ENCODE results near the gene ATG4B.

ATG4B gene

GRCh38 chr2:241666627-241667400, 29.3 kb downstream of the ATG4B start:
- no peak for DNase-seq (ENCODE audit: low read depth, low spot score)

- DNase-seq (ENCODE audit: low read depth, low spot score) = no peak
These were observed 30.9 kb downstream of the ATG4B start for GRCh38 chr2:241668354-241668753.

- DNase-seq (ENCODE audit: low read depth, low spot score) = no peak
These were observed 31.3 kb downstream of the ATG4B start for GRCh38 chr2:241668839-241669238.

- no peak for DNase-seq (ENCODE audit: low read depth, low spot score)
These were observed 33.0 kb downstream of the ATG4B start for GRCh38 chr2:241670333-241671110.

- DNase-seq (ENCODE audit: low read depth, low spot score) = no peak
These were observed 34.2 kb downstream of the ATG4B start for GRCh38 chr2:241671457-241672240.

GRCh38 chr2:241672243-241673188, 35.0 kb downstream of the ATG4B start:
- no peak for DNase-seq (ENCODE audit: low read depth, low spot score)

- no peak for DNase-seq (ENCODE audit: low read depth, low spot score)
These were observed 35.7 kb downstream of the ATG4B start for GRCh38 chr2:241673189-241673663.

GRCh38 chr2:241673797-241674725, 36.6 kb downstream of the ATG4B start:
- DNase-seq (ENCODE audit: low read depth, low spot score) = no peak

GRCh38 chr2:241675885-241676284, 38.4 kb downstream of the ATG4B start:
- no peak for DNase-seq (ENCODE audit: low read depth, low spot score)

GRCh38 chr2:241676665-241677064, 39.2 kb downstream of the ATG4B start:
- no peak for DNase-seq (ENCODE audit: low read depth, low spot score)

GRCh38 chr2:241677392-241677791, 39.9 kb downstream of the ATG4B start:
- no peak for DNase-seq (ENCODE audit: low read depth, low spot score)

- no peak for DNase-seq (ENCODE audit: low read depth, low spot score)
These were observed 40.8 kb downstream of the ATG4B start for GRCh38 chr2:241678307-241678706.

- no peak for DNase-seq (ENCODE audit: low read depth, low spot score)
These were observed 41.5 kb downstream of the ATG4B start for GRCh38 chr2:241678784-241679540.

- DNase-seq (ENCODE audit: low read depth, low spot score) = no peak
These were observed 42.6 kb downstream of the ATG4B start for GRCh38 chr2:241680044-241680443.

- DNase-seq (ENCODE audit: low read depth, low spot score) = peak; percentile 73
These were observed 43.5 kb downstream of the ATG4B start for GRCh38 chr2:241680827-241681599.

- no peak for DNase-seq (ENCODE audit: low read depth, low spot score)
These were observed 48.8 kb downstream of the ATG4B start for GRCh38 chr2:241686324-241686649.

- peak; percentile 81 for DNase-seq (ENCODE audit: low read depth, low spot score)
These were observed 49.3 kb downstream of the ATG4B start, which contains the start of gene DTYMK for GRCh38 chr2:241686650-241687425. Gene DTYMK (minus strand): TSS chr2:241686815. CDS start chr2:241686783, 32 bp downstream.
